Osteoblast (primary cell): ENCODE data around the gene JAZF1. TPM values are rescaled to one million over a fixed set of nuclear protein-coding genes. Genes with fewer than 3 reads are reported as not detected.

ENCODE experiments used
- DNase-seq: peaks from one replicate; pipeline ENCODE4 v3.0.0; 2011; ENCODE audit warnings: low spot score, mixed read lengths; ENCODE audit not compliant: insufficient read length; ENCODE audit errors: missing footprints
- H2AFZ ChIP-seq: 2 replicates; pipeline ENCODE4 v1.6.0; 2011; ENCODE audit warnings: mild to moderate bottlenecking, low read length
- H3K27ac ChIP-seq: 2 replicates; pipeline ENCODE4 v1.5.1; 2011; ENCODE audit warnings: mild to moderate bottlenecking, low read depth, low read length, moderate library complexity
- H3K27me3 ChIP-seq: 2 replicates; pipeline ENCODE4 v1.6.0; 2012; ENCODE audit warnings: mild to moderate bottlenecking, control low read depth, inconsistent platforms, low read length, moderate library complexity; ENCODE audit not compliant: insufficient read depth
- H3K36me3 ChIP-seq: 2 replicates; pipeline ENCODE4 v1.5.1; 2011; ENCODE audit warnings: mild to moderate bottlenecking, low read length, control low read depth, moderate library complexity; ENCODE audit not compliant: insufficient read depth
- H3K4me1 ChIP-seq: 2 replicates; pipeline ENCODE4 v1.5.1; 2011; ENCODE audit warnings: mild to moderate bottlenecking, low read length, control low read depth, moderate library complexity; ENCODE audit not compliant: insufficient read depth
- H3K4me2 ChIP-seq: 2 replicates; pipeline ENCODE4 v1.6.0; 2011; ENCODE audit warnings: mild to moderate bottlenecking, low read length; ENCODE audit not compliant: insufficient read depth
- H3K4me3 ChIP-seq: fragments of 200-600 bp; sonication (generic); 3 replicates; pipeline ENCODE4 v1.5.1; 2012; ENCODE audit warnings: mild to moderate bottlenecking, low read length, inconsistent platforms; ENCODE audit not compliant: insufficient read depth
- H3K79me2 ChIP-seq: 2 replicates; pipeline ENCODE4 v1.6.0; 2012; ENCODE audit warnings: mild to moderate bottlenecking, low read length, control low read depth, inconsistent platforms; ENCODE audit not compliant: insufficient read depth
- H3K9me3 ChIP-seq: 2 replicates; pipeline ENCODE4 v1.5.1; 2011; ENCODE audit warnings: low read depth, low read length, control low read depth
- H4K20me1 ChIP-seq: 2 replicates; pipeline ENCODE4 v1.6.0; 2012; ENCODE audit warnings: mild to moderate bottlenecking, low read length, control low read depth; ENCODE audit not compliant: insufficient read depth
- CTCF ChIP-seq: IDR thresholded peaks from 2 replicates; pipeline ENCODE4 v1.5.1; 2011; ENCODE audit warnings: mild to moderate bottlenecking, low read depth, low read length, moderate library complexity; ENCODE audit errors: extremely low read depth
- total RNA-seq: library from RNA; depleted of rRNA; stranded (reverse); fragments of >200 nt; gene quantifications from 2 replicates; pipeline ENCODE4 v1.2.3, GENCODE V29; 2012

Gene JAZF1
- total RNA-seq, 1 donor, result 15.9 TPM

- H3K4me2 ChIP-seq, result no peak overlapping the region
- H2AFZ ChIP-seq, result no peak overlapping the region
- peaks cover 3% of the 10 kb centered on the region for H3K79me2 ChIP-seq
- TF ChIP-seq CTCF, result no peak
- H3K9me3 ChIP-seq, result no peaks in the 10 kb centered on the region
- H4K20me1 ChIP-seq, result peaks cover 22% of the 10 kb centered on the region
- no peak overlapping the region for H3K4me3 ChIP-seq
- H3K4me1 ChIP-seq, result peaks cover 1% of the 10 kb centered on the region
- no peaks in the 10 kb centered on the region for H3K27me3 ChIP-seq
- no peaks in the 10 kb centered on the region for H3K36me3 ChIP-seq
- no peak for DNase-seq
- H3K27ac ChIP-seq, result no peak overlapping the region
These were observed 237.9 kb downstream of the JAZF1 start for GRCh38 chr7:27942711-27943110.

GRCh38 chr7:27941522-27941921, 239.1 kb downstream of the JAZF1 start:
- peaks cover 2% of the 10 kb centered on the region for H3K4me1 ChIP-seq
- H3K27ac ChIP-seq, result no peak overlapping the region
- H2AFZ ChIP-seq, result no peak overlapping the region

DNA sequence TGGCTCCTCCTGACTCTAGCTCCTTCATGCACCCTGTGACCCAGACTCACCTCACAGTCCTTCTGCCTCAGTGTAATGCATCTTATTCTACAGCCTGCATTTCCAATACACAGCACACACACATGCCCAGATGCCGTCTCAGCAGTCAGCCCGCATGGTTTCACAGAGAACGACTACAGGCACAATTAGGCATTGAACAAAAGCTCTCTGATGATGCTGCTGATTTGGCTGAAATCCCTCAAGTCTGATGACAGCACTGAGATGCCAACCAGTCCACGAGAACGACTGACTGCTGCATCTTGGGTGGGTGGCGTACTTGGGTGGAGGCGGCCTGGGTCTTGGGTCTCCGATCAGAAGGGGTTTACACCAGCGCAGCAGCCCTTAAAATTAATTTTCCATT, 240.3 kb downstream of the JAZF1 start:
- TF ChIP-seq CTCF, result no peak
- H4K20me1 ChIP-seq, result peaks cover 19% of the 10 kb centered on the region

More at GRCh38 chr7:27941522-27941921, 239.1 kb downstream of the JAZF1 start:
- Histone ChIP-seq H4K20me1 (peaks cover 16% of the 10 kb centered on the region), H3K27me3 (no peaks in the 10 kb centered on the region), H3K4me3 (no peak overlapping the region), H3K9me3 (no peaks in the 10 kb centered on the region), H3K4me2 (no peak overlapping the region), H3K79me2 (peaks cover 3% of the 10 kb centered on the region), H3K36me3 (no peaks in the 10 kb centered on the region)
- no peak for DNase-seq
- no peak for TF ChIP-seq CTCF

DNA sequence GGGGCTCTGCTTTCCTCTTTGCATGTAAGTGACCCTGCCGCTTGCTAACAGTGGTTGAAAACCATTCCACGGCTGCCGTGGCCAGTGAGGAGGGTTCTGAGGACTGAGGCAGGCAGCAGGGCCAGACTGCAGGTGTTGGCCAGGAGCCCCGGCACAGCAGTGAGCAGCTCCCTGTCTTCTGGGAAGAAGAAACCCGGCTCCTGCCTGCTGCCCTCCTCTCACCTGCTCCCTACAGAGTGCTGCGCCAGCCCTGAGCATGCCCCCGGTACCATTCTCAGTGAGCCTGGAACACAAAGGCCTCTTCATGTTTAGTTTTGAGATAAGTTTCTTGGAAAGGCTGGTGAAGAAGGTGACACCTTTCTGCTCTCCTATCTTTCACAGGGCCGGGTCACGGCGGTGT, 240.7 kb downstream of the JAZF1 start:
- no peak for DNase-seq
- Histone ChIP-seq H3K9me3 (no peaks in the 10 kb centered on the region), H2AFZ (no peak overlapping the region), H4K20me1 (peaks cover 19% of the 10 kb centered on the region), H3K79me2 (peaks cover 3% of the 10 kb centered on the region), H3K4me1 (peaks cover 7% of the 10 kb centered on the region), H3K4me2 (no peak overlapping the region), H3K36me3 (no peaks in the 10 kb centered on the region), H3K4me3 (no peak overlapping the region), H3K27ac (no peak overlapping the region), H3K27me3 (no peaks in the 10 kb centered on the region)
- TF ChIP-seq CTCF, result no peak

More for the DNA sequence above, 240.3 kb downstream of the JAZF1 start:
- no peak overlapping the region for H2AFZ ChIP-seq
- peaks cover 7% of the 10 kb centered on the region for H3K4me1 ChIP-seq
- H3K36me3 ChIP-seq, result no peaks in the 10 kb centered on the region
- H3K4me3 ChIP-seq, result no peak overlapping the region
- H3K27ac ChIP-seq, result no peak overlapping the region
- H3K79me2 ChIP-seq, result peaks cover 3% of the 10 kb centered on the region
- H3K27me3 ChIP-seq, result no peaks in the 10 kb centered on the region
- no peak for DNase-seq
- H3K4me2 ChIP-seq, result no peak overlapping the region
- no peaks in the 10 kb centered on the region for H3K9me3 ChIP-seq
